KMS-11 (cell line): Measurements from ENCODE around the gene GRIK1.

ENCODE experiments used
- H2AFZ ChIP-seq: fragments of 200-600 bp; sonication (generic); 2 replicates; pipeline ENCODE4 v1.6.1; 2016; ENCODE audit warnings: antibody characterized with exemption, mixed run types, low read depth
- H3K27ac ChIP-seq: fragments of 200-600 bp; sonication (generic); 2 replicates; pipeline ENCODE4 v1.6.1; 2016; ENCODE audit warnings: mild to moderate bottlenecking, mixed run types
- H3K27me3 ChIP-seq: fragments of 200-600 bp; sonication (generic); 2 replicates; pipeline ENCODE4 v1.6.1; 2017; ENCODE audit warnings: mild to moderate bottlenecking, low read depth, mixed run types, moderate library complexity; ENCODE audit not compliant: insufficient read depth
- H3K36me3 ChIP-seq: fragments of 200-600 bp; sonication (generic); 2 replicates; pipeline ENCODE4 v1.6.1; 2017; ENCODE audit warnings: mild to moderate bottlenecking, mixed run types; ENCODE audit not compliant: insufficient read depth
- H3K4me1 ChIP-seq: fragments of 200-600 bp; sonication (generic); 2 replicates; pipeline ENCODE4 v1.6.1; 2016; ENCODE audit warnings: mild to moderate bottlenecking, low read depth, mixed run types; ENCODE audit not compliant: poor library complexity, severe bottlenecking
- H3K4me2 ChIP-seq: fragments of 200-600 bp; sonication (generic); 2 replicates; pipeline ENCODE4 v1.7.0; 2016; ENCODE audit warnings: mild to moderate bottlenecking, mixed run types
- H3K4me3 ChIP-seq: fragments of 200-600 bp; sonication (generic); IDR thresholded peaks from 2 replicates; pipeline ENCODE4 v1.6.1; 2017; ENCODE audit warnings: low read depth, low read length, mixed read lengths; ENCODE audit not compliant: insufficient read depth
- H3K79me2 ChIP-seq: fragments of 200-600 bp; sonication (generic); 2 replicates; pipeline ENCODE4 v1.6.1; 2016; ENCODE audit warnings: low read depth, mixed run types; ENCODE audit not compliant: insufficient read depth
- H3K9ac ChIP-seq: fragments of 200-600 bp; sonication (generic); 2 replicates; pipeline ENCODE4 v1.6.1; 2016; ENCODE audit warnings: mild to moderate bottlenecking, mixed run types
- H4K20me1 ChIP-seq: fragments of 200-600 bp; sonication (generic); 2 replicates; pipeline ENCODE4 v1.6.1; 2016; ENCODE audit warnings: mild to moderate bottlenecking, mixed run types; ENCODE audit not compliant: insufficient read depth
- CTCF ChIP-seq: fragments of 200-600 bp; sonication (generic); conservative IDR thresholded peaks from 2 replicates; pipeline ENCODE4 v1.6.1; 2017; ENCODE audit warnings: low read depth, mild to moderate bottlenecking, antibody characterized with exemption, low read length, moderate library complexity, mixed read lengths

The GRIK1 gene

GRCh38 chr21:29893687-29894086 is 46.1 kb downstream of the GRIK1 start:
- Histone ChIP-seq H3K36me3 (no peaks in the 10 kb centered on the region), H2AFZ (no peak overlapping the region), H3K9ac (no peak overlapping the region), H3K27ac (no peak overlapping the region), H3K27me3 (no peaks in the 10 kb centered on the region), H3K79me2 (no peaks in the 10 kb centered on the region), H3K4me3 (no peak overlapping the region), H3K4me2 (no peak overlapping the region), H3K4me1 (no peaks in the 10 kb centered on the region), H4K20me1 (no peaks in the 10 kb centered on the region)
- no peak for TF ChIP-seq CTCF

GRCh38 chr21:29892379-29892778 is 47.4 kb downstream of the GRIK1 start:
- H3K9ac ChIP-seq = no peak overlapping the region
- H3K27ac ChIP-seq = no peak overlapping the region
- no peaks in the 10 kb centered on the region for H3K27me3 ChIP-seq
- no peaks in the 10 kb centered on the region for H3K36me3 ChIP-seq
- H4K20me1 ChIP-seq = no peaks in the 10 kb centered on the region
- H3K4me1 ChIP-seq = no peaks in the 10 kb centered on the region
- no peak overlapping the region for H3K4me3 ChIP-seq
- H2AFZ ChIP-seq = no peak overlapping the region
- H3K4me2 ChIP-seq = no peak overlapping the region
- H3K79me2 ChIP-seq = no peaks in the 10 kb centered on the region
- TF ChIP-seq CTCF = no peak

GRCh38 chr21:29888437-29888836 is 51.4 kb downstream of the GRIK1 start:
- Histone ChIP-seq H3K4me2 (no peak overlapping the region), H3K9ac (no peak overlapping the region), H3K36me3 (no peaks in the 10 kb centered on the region), H3K27ac (no peak overlapping the region), H3K4me3 (no peak overlapping the region), H3K27me3 (no peaks in the 10 kb centered on the region), H4K20me1 (no peaks in the 10 kb centered on the region), H2AFZ (no peak overlapping the region), H3K79me2 (no peaks in the 10 kb centered on the region), H3K4me1 (no peaks in the 10 kb centered on the region)
- TF ChIP-seq CTCF = no peak

GRCh38 chr21:29887313-29888009 is 52.3 kb downstream of the GRIK1 start:
- Histone ChIP-seq H3K4me2 (no peak overlapping the region), H3K27me3 (no peaks in the 10 kb centered on the region), H4K20me1 (no peaks in the 10 kb centered on the region), H3K36me3 (no peaks in the 10 kb centered on the region), H3K4me3 (no peak overlapping the region), H3K9ac (no peak overlapping the region), H3K4me1 (no peaks in the 10 kb centered on the region), H3K27ac (no peak overlapping the region), H3K79me2 (no peaks in the 10 kb centered on the region), H2AFZ (no peak overlapping the region)
- no peak for TF ChIP-seq CTCF
